WTC11 (cell line): ENCODE data around the gene ATPAF1.

Experiments used
- CREB1 ChIP-seq: sonication (generic); formaldehyde crosslinking; IDR thresholded peaks from 2 replicates; pipeline ENCODE4 v1.8.0; 2023; ENCODE audit warnings: mild to moderate bottlenecking, missing genetic modification reagents
- CTCF ChIP-seq: fragments of 200-600 bp; IDR thresholded peaks from 2 replicates; pipeline ENCODE4 v1.8.0; 2022; ENCODE audit warnings: antibody characterized with exemption
- ELF4 ChIP-seq: sonication (generic); formaldehyde crosslinking; IDR thresholded peaks from 2 replicates; pipeline ENCODE4 v1.8.1; 2022; ENCODE audit warnings: low read depth, mild to moderate bottlenecking, moderate library complexity, missing genetic modification reagents
- FOXJ3 ChIP-seq: sonication (generic); formaldehyde crosslinking; IDR thresholded peaks from 2 replicates; pipeline ENCODE4 v1.9.0; 2021; ENCODE audit warnings: missing genetic modification reagents, mild to moderate bottlenecking, borderline replicate concordance
- MAX ChIP-seq: sonication (generic); formaldehyde crosslinking; IDR thresholded peaks from 2 replicates; pipeline ENCODE4 v1.8.0; 2022; ENCODE audit warnings: mild to moderate bottlenecking, missing genetic modification reagents
- MLX ChIP-seq: sonication (generic); formaldehyde crosslinking; IDR thresholded peaks from 2 replicates; pipeline ENCODE4 v1.8.1; 2023; ENCODE audit warnings: mild to moderate bottlenecking, missing genetic modification reagents, moderate library complexity
- NFE2L1 ChIP-seq: sonication (generic); formaldehyde crosslinking; IDR thresholded peaks from 2 replicates; pipeline ENCODE4 v1.8.1; 2023; ENCODE audit warnings: missing genetic modification reagents
- NR2C2 ChIP-seq: sonication (generic); formaldehyde crosslinking; IDR thresholded peaks from 2 replicates; pipeline ENCODE4 v1.8.0; 2022; ENCODE audit warnings: mild to moderate bottlenecking, missing genetic modification reagents
- ZNF532 ChIP-seq: fragments of 250-450 bp; sonication (Bioruptor Pico); IDR thresholded peaks from 2 replicates; pipeline ENCODE4 v1.9.0; 2021; ENCODE audit warnings: mild to moderate bottlenecking, borderline replicate concordance
- ZSCAN18 ChIP-seq: fragments of 250-450 bp; sonication (Bioruptor Pico); IDR thresholded peaks from 2 replicates; pipeline ENCODE4 v2.1.2; 2022; ENCODE audit warnings: mild to moderate bottlenecking, moderate library complexity

GRCh38 chr1:46639547-46639946, 28.6 kb downstream of the ATPAF1 start:
- no peak for TF ChIP-seq NR2C2 (CRISPR knock-in tag)
- no peak for TF ChIP-seq CTCF
- TF ChIP-seq ZNF532 (CRISPR knock-in tag) = no peak
- TF ChIP-seq FOXJ3 = no peak
- TF ChIP-seq NFE2L1 (CRISPR knock-in tag) = no peak
- no peak for TF ChIP-seq CREB1
- no peak for TF ChIP-seq ZSCAN18 (CRISPR knock-in tag)
- no peak for TF ChIP-seq MAX (CRISPR knock-in tag)
- no peak for TF ChIP-seq ELF4 (CRISPR knock-in tag)
- no peak for TF ChIP-seq MLX (CRISPR knock-in tag)
